Activated CD4-positive, alpha-beta T cell treated with anti-CD3 and anti-CD28 coated beads, Interleukin-2, amount 10 ng/mL, durations not matched to agents 7 days and 5 days (primary cell): ENCODE measurements around the gene ERFL. TPM values are rescaled to one million over a fixed set of nuclear protein-coding genes. Genes with fewer than 3 reads are reported as not detected.
A peak's percentile ranks its signal among the peaks of the same experiment; 100 is the strongest.

Experiments used
- CTCF ChIA-PET: fragments of 350-600 bp; sonication (Branson Sonifier 250); formaldehyde crosslinking; loops from one replicate; lab custom pipeline; 2021; ENCODE audit warnings: antibody characterized with exemption; lab: Charles Lee
- POLR2A ChIA-PET: fragments of 350-600 bp; sonication (Branson Sonifier 250); formaldehyde crosslinking; loops from one replicate; lab custom pipeline; 2021; ENCODE audit warnings: antibody characterized with exemption; lab: Charles Lee
- DNase-seq: peaks from one replicate; pipeline ENCODE4 v3.0.0-alpha.2; 2020
- H3K27ac Mint-ChIP-seq: one replicate; pipeline ENCODE4 v1.8.0; 2021; ENCODE audit warnings: mild to moderate bottlenecking, moderate library complexity, mixed read lengths
- H3K27me3 Mint-ChIP-seq: one replicate; pipeline ENCODE4 v1.8.0; 2021; ENCODE audit warnings: mixed read lengths
- H3K36me3 Mint-ChIP-seq: one replicate; pipeline ENCODE4 v1.8.0; 2021; ENCODE audit warnings: low read depth, mixed read lengths
- H3K4me1 Mint-ChIP-seq: one replicate; pipeline ENCODE4 v1.8.0; 2021; ENCODE audit warnings: mixed read lengths
- H3K4me3 Mint-ChIP-seq: one replicate; pipeline ENCODE4 v1.8.0; 2021; ENCODE audit warnings: mild to moderate bottlenecking, moderate library complexity, mixed read lengths
- H3K9me3 Mint-ChIP-seq: one replicate; pipeline ENCODE4 v1.8.0; 2021; ENCODE audit warnings: mixed read lengths
- total RNA-seq, 2 experiments: library from RNA; stranded (reverse); gene quantifications; one replicate each; pipeline ENCODE4 v1.2.3, GENCODE V29; 2021

Gene ERFL
- total RNA-seq, 2 experiments from 2014 or later, result 1.5 to 1.6 TPM

- CTCF ChIA-PET, result interaction anchor here (0.6 kb wide), 2 partner anchors 29 to 678 kb away, joined by 3 read pairs; no protein-coding TSS in a partner anchor
- Mint-ChIP-seq H3K4me1 (peaks cover 21% of the 10 kb centered on the region), H3K9me3 (no peaks in the 10 kb centered on the region), H3K4me3 (no peak overlapping the region), H3K27ac (peak overlapping the region; percentile 42), H3K27me3 (peaks cover under 1% of the 10 kb centered on the region), H3K36me3 (peaks cover 57% of the 10 kb centered on the region)
- no peak for DNase-seq
- POLR2A ChIA-PET, result no interaction called here
Measured at GRCh38 chr19:41905273-41906002, 22.8 kb downstream of the ERFL start.

DNA sequence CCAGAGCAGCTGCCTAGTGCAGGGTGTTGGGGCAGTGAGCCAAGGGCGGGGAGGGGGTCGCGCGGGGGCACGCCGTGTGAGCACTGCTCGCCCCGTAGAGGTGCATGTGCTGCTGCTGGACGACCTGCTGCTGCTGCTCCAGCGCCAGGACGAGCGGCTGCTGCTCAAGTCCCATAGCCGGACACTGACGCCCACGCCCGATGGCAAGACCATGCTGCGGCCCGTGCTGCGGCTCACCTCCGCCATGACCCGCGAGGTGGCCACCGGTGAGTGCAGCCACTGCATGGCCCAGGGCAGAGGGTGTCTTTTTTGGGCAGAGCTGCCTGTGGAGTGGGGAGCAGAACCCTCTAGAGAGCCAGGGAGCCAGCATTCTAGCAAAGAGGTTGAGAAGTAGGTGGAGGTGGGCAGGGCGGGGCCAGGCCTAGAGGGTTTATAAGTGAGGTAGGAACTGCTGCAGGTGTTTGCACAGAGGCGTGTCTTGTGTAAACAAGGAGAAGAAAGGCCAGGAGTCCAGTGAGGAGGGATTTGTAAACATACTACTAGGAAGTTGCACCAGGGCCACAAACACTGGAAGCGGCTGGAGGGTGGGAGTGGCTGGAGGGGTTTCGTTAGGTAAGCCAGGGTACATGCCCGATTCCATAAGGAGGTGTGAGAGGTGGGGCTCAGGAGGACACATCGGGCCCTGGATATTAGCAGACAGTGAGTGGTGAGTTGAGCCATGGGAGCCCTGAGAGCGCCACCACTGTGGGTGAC is 24.0 kb downstream of the ERFL start:
- Mint-ChIP-seq H3K9me3 (no peaks in the 10 kb centered on the region), H3K4me3 (no peak overlapping the region), H3K4me1 (peaks cover 20% of the 10 kb centered on the region), H3K27ac (peak overlapping the region; percentile 25), H3K27me3 (no peaks in the 10 kb centered on the region), H3K36me3 (peaks cover 65% of the 10 kb centered on the region)
- POLR2A ChIA-PET, result no interaction called here
- no peak for DNase-seq
- CTCF ChIA-PET, result interaction anchor here (1.0 kb wide), 1 partner anchor 18 kb away, joined by 5 read pairs; no protein-coding TSS in a partner anchor

GRCh38 chr19:41903193-41903953 is 24.9 kb downstream of the ERFL start:
- Mint-ChIP-seq H3K27me3 (no peaks in the 10 kb centered on the region), H3K36me3 (peaks cover 70% of the 10 kb centered on the region), H3K9me3 (no peaks in the 10 kb centered on the region), H3K4me1 (peaks cover 27% of the 10 kb centered on the region), H3K4me3 (no peak overlapping the region), H3K27ac (no peak overlapping the region)
- CTCF ChIA-PET, result interaction anchor here (0.5 to 2.8 kb wide), 5 partner anchors 8 to 33 kb away, joined by 3 to 9 read pairs (median 3); no protein-coding TSS in a partner anchor
- POLR2A ChIA-PET, result no interaction called here
- no peak for DNase-seq

GRCh38 chr19:41902594-41902993 is 25.7 kb downstream of the ERFL start:
- DNase-seq, result no peak
- POLR2A ChIA-PET, result interaction anchor here (0.6 kb wide), 1 partner anchor 35 kb away, joined by 3 read pairs; no protein-coding TSS in a partner anchor
- no peaks in the 10 kb centered on the region for H3K9me3 Mint-ChIP-seq
- H3K27me3 Mint-ChIP-seq, result no peaks in the 10 kb centered on the region
- H3K4me1 Mint-ChIP-seq, result peaks cover 29% of the 10 kb centered on the region
- CTCF ChIA-PET, result interaction anchor here (0.5 to 2.8 kb wide), 5 partner anchors 9 to 32 kb away, joined by 3 to 9 read pairs (median 3); no protein-coding TSS in a partner anchor
- no peak overlapping the region for H3K27ac Mint-ChIP-seq
- no peak overlapping the region for H3K4me3 Mint-ChIP-seq
- peaks cover 77% of the 10 kb centered on the region for H3K36me3 Mint-ChIP-seq

- H3K4me3 Mint-ChIP-seq, result no peak overlapping the region
- H3K4me1 Mint-ChIP-seq, result peaks cover 27% of the 10 kb centered on the region
- no peaks in the 10 kb centered on the region for H3K27me3 Mint-ChIP-seq
- H3K9me3 Mint-ChIP-seq, result no peaks in the 10 kb centered on the region
- ChIA-PET POLR2A (interaction anchor here (0.6 kb wide), 1 partner anchor 34 kb away, joined by 3 read pairs; no protein-coding TSS in a partner anchor), CTCF (interaction anchor here (0.8 to 2.8 kb wide), 3 partner anchors 10 to 18 kb away, joined by 3 to 9 read pairs (median 4); no protein-coding TSS in a partner anchor)
- no peak overlapping the region for H3K27ac Mint-ChIP-seq
- H3K36me3 Mint-ChIP-seq, result peaks cover 74% of the 10 kb centered on the region
- no peak for DNase-seq
Measured at GRCh38 chr19:41901707-41902360, 26.4 kb downstream of the ERFL start.

DNA sequence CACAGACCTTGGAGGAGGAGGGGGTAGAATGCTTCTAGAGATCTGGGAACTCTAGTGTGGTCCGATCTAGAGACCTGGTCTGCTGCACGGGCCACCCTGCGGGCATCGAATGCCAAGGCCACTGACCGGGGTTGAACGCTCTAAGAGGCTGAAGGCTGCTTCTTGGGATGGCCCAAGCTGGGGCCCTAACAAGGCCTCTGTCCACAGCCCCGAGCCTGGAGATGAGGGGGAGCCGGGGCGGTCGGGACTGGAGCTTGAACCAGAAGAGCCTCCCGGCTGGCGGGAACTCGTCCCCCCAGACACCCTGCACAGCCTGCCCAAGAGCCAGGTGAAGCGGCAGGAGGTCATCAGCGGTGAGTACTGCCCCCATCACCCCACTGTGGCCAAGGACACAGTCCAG is 30.0 kb downstream of the ERFL start:
- CTCF ChIA-PET, result no interaction called here
- Mint-ChIP-seq H3K27ac (no peak overlapping the region), H3K4me3 (no peak overlapping the region)

GRCh38 chr19:41897820-41898219 is 30.4 kb downstream of the ERFL start:
- H3K9me3 Mint-ChIP-seq, result no peaks in the 10 kb centered on the region
- H3K27me3 Mint-ChIP-seq, result no peaks in the 10 kb centered on the region
- H3K36me3 Mint-ChIP-seq, result peaks cover 64% of the 10 kb centered on the region
- H3K4me1 Mint-ChIP-seq, result peaks cover 26% of the 10 kb centered on the region
- DNase-seq, result no peak
- H3K27ac Mint-ChIP-seq, result peak overlapping the region; percentile 74
- H3K4me3 Mint-ChIP-seq, result no peak overlapping the region
- CTCF ChIA-PET, result no interaction called here
- POLR2A ChIA-PET, result no interaction called here

More for the DNA sequence above, 30.0 kb downstream of the ERFL start:
- H3K9me3 Mint-ChIP-seq, result no peaks in the 10 kb centered on the region
- peaks cover 23% of the 10 kb centered on the region for H3K4me1 Mint-ChIP-seq
- peaks cover 65% of the 10 kb centered on the region for H3K36me3 Mint-ChIP-seq
- H3K27me3 Mint-ChIP-seq, result no peaks in the 10 kb centered on the region
- DNase-seq, result no peak
- POLR2A ChIA-PET, result no interaction called here

DNA sequence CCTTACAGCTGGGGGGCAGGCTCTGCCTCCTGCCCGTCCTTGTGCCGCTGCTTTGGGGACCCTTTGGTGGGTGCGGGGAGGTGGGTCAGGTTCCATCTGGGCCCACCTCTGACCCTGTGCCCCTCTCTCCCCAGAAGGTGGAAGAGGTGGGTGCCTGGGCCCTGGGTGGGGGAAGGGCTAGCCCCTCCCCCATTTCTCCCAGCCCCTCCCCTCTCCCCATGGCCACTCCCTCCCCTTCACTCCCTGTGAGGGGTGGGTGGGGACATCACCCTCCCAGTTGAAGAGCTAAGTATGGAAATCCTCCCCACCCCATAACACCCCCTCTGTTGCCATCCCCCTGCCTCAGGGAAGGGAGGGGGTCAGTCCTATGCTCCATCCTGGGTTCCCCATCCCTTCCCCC is 31.1 kb downstream of the ERFL start:
- Mint-ChIP-seq H3K4me1 (peaks cover 27% of the 10 kb centered on the region), H3K27me3 (no peaks in the 10 kb centered on the region), H3K9me3 (no peaks in the 10 kb centered on the region), H3K27ac (no peak overlapping the region), H3K36me3 (peaks cover 59% of the 10 kb centered on the region), H3K4me3 (no peak overlapping the region)
- ChIA-PET CTCF (interaction anchor here (1.7 kb wide), 1 partner anchor 9 kb away, joined by 4 read pairs; no protein-coding TSS in a partner anchor), POLR2A (no interaction called here)
- DNase-seq, result no peak

GRCh38 chr19:41896581-41896942 is 31.7 kb downstream of the ERFL start:
- CTCF ChIA-PET, result interaction anchor here (1.7 kb wide), 1 partner anchor 9 kb away, joined by 4 read pairs; no protein-coding TSS in a partner anchor
- Mint-ChIP-seq H3K4me1 (peaks cover 30% of the 10 kb centered on the region), H3K4me3 (no peak overlapping the region), H3K9me3 (no peaks in the 10 kb centered on the region), H3K27me3 (no peaks in the 10 kb centered on the region), H3K27ac (no peak overlapping the region), H3K36me3 (peaks cover 57% of the 10 kb centered on the region)
- no peak for DNase-seq
- POLR2A ChIA-PET, result no interaction called here

DNA sequence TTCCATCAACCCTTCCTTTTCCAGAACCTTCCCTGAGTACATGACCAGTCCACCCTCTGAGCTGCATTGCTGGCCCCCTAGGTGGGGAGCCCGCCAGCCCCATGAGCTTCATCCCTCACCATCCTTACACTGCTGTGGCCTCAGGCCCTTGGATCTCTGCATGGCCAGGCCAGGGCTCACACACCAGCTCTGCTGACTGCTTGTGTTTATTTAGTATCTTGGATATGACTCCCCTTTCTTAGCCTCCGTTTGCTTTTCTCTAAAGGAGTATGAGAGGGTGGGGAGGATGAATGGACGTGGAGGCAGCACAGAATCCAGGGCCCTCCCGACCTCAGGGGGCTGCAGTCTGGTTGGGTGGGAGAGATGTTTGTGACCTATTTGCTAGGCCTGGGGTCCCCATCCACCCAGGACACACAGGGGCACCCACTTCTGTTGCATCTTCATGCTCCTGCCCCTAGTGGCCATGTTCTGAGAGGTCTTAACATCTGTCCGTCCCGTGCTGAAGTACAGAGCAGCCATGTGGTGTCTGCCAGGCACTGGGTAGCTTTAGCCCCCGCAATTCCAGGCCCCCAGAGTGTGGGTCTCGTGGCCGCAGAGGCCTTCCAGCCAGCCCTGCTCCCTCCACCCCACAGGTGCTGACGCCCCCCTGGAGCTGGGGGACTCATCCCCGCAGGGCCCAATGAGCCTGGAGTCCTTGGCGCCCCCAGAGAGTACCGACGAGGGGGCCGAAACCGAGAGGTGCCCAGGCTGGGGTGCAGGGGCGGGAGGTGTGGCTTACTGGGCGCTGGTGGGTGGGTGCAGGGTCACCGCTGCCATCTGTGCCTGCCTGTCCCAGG is 32.3 kb downstream of the ERFL start:
- DNase-seq, result no peak
- Mint-ChIP-seq H3K4me3 (no peak overlapping the region), H3K27me3 (no peaks in the 10 kb centered on the region), H3K36me3 (peaks cover 60% of the 10 kb centered on the region), H3K9me3 (no peaks in the 10 kb centered on the region), H3K27ac (peak overlapping the region; percentile 32), H3K4me1 (peaks cover 33% of the 10 kb centered on the region)
- POLR2A ChIA-PET, result no interaction called here
- CTCF ChIA-PET, result interaction anchor here (1.7 kb wide), 1 partner anchor 8 kb away, joined by 4 read pairs; no protein-coding TSS in a partner anchor

DNA sequence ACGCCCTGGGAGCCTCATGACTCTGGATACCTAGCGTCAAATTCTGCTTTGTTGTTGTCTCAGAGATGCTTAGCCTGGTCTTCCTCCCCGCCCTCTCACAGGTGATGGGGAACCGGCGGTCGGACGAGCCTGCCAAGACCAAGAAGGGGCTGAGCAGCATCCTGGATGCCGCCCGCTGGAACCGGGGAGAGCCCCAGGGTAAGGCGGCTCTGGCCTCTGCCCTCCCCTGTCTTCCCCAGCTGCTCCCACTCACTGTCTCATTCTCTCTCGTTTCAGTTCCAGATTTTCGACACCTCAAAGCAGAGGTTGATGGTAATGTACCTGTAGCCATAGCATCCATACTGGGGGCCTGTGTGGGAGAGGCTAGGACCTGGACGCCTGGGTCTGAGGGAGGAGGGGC is 33.9 kb downstream of the ERFL start:
- CTCF ChIA-PET, result no interaction called here
- DNase-seq, result no peak
- peaks cover 45% of the 10 kb centered on the region for H3K4me1 Mint-ChIP-seq
- H3K27ac Mint-ChIP-seq, result no peak overlapping the region
- H3K9me3 Mint-ChIP-seq, result no peaks in the 10 kb centered on the region
- peaks cover 60% of the 10 kb centered on the region for H3K36me3 Mint-ChIP-seq
- no peaks in the 10 kb centered on the region for H3K27me3 Mint-ChIP-seq
- POLR2A ChIA-PET, result no interaction called here
- H3K4me3 Mint-ChIP-seq, result no peak overlapping the region
